ENCODE data around the gene KRT78. TPM values are rescaled to one million over a fixed set of nuclear protein-coding genes. Genes with fewer than 3 reads are reported as not detected.

The KRT78 gene
- total RNA-seq, 1 donor from 2014 or later = not detected

DNA sequence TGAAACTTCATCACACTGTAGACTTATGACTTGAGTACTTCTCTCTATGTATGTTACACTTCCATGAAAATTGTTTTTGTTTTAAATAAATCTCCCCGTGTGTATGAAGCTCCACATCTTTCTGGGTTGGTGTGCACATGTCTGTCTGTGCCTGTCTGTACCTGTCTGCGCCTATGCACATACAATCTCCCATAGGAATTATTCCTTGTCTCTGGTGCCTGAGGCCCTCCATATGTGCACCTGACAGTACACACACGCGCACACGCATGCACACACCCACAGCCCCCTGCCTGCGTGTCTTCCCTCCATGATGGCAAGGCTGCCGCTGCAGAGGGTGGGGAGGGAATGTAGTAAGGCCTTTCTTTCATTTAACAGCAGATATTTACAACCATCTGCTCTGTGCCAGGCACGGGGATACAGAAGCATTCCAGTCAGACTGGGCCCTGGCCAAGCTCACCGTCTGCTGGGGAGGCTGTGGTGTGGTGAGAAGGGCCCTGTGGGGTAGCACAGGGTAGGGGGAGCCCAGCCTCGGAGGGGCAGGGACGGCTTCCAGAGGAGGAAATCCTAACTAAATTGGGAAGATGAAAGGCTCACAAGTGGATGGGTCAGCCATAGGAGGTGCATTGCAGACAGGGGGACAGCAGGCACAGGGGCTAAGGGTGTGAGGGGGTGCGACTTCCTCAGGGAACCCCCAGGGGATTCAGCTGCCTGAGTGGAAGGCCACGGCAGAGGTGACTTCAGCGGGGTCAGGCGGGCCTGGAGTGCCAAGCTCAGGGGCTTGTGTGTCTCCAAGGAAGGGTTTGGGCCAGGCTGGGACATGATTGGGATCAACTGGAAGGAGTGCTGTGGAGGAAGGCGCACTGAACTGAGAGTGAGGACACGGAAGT lies 30.0 kb upstream of the KRT78 start:
- H3K36me3 ChIP-seq (ENCODE audit: control insufficient read depth, insufficient read depth, low read length) = no peaks in the 10 kb centered on the region
- H3K4me3 ChIP-seq (ENCODE audit: low read depth, low read length) = no peak overlapping the region
- TF ChIP-seq, protein P1, sequence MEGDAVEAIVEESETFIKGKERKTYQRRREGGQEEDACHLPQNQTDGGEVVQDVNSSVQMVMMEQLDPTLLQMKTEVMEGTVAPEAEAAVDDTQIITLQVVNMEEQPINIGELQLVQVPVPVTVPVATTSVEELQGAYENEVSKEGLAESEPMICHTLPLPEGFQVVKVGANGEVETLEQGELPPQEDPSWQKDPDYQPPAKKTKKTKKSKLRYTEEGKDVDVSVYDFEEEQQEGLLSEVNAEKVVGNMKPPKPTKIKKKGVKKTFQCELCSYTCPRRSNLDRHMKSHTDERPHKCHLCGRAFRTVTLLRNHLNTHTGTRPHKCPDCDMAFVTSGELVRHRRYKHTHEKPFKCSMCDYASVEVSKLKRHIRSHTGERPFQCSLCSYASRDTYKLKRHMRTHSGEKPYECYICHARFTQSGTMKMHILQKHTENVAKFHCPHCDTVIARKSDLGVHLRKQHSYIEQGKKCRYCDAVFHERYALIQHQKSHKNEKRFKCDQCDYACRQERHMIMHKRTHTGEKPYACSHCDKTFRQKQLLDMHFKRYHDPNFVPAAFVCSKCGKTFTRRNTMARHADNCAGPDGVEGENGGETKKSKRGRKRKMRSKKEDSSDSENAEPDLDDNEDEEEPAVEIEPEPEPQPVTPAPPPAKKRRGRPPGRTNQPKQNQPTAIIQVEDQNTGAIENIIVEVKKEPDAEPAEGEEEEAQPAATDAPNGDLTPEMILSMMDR (IDR thresholded peaks at IDR 0.05; ENCODE audit: insufficient read depth, low read length, poor library complexity, severe bottlenecking) = no peak
- no peaks in the 10 kb centered on the region for H3K27me3 ChIP-seq (ENCODE audit: control insufficient read depth, insufficient read depth, low read length)
- DNase-seq (ENCODE audit: low read depth) = no peak

DNA sequence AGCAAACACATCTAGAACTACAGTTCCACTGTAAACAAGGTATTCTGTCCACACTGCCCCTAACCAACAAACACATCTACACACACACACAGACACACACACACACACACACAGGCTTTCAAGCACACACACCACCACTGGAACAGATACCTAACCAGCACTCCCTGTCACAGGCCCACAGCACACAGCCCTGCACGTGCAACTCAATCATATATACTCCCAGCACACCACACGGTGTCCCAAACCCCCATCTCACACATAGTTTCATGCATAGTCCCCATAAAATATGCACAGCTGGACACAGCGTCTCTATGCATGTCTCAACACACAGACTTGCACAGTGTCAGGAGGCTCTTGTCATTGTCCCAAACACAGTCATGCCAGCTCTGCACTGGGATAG lies 28.4 kb upstream of the KRT78 start:
- TF ChIP-seq, protein P1 (IDR thresholded peaks at IDR 0.05; ENCODE audit: insufficient read depth, low read length, poor library complexity, severe bottlenecking) = no peak
- Histone ChIP-seq H3K36me3 (ENCODE audit: control insufficient read depth, insufficient read depth, low read length) (no peaks in the 10 kb centered on the region), H3K27me3 (ENCODE audit: control insufficient read depth, insufficient read depth, low read length) (no peaks in the 10 kb centered on the region), H3K4me3 (ENCODE audit: low read depth, low read length) (no peak overlapping the region)
- no peak for DNase-seq (ENCODE audit: low read depth)

- TF ChIP-seq, protein P1 (IDR thresholded peaks at IDR 0.05; ENCODE audit: insufficient read depth, low read length, poor library complexity, severe bottlenecking) = no peak
- H3K4me3 ChIP-seq (ENCODE audit: low read depth, low read length) = no peak overlapping the region
- DNase-seq (ENCODE audit: low read depth) = no peak
These were observed 27.6 kb upstream of the KRT78 start for GRCh38 chr12:52876372-52876771.

DNA sequence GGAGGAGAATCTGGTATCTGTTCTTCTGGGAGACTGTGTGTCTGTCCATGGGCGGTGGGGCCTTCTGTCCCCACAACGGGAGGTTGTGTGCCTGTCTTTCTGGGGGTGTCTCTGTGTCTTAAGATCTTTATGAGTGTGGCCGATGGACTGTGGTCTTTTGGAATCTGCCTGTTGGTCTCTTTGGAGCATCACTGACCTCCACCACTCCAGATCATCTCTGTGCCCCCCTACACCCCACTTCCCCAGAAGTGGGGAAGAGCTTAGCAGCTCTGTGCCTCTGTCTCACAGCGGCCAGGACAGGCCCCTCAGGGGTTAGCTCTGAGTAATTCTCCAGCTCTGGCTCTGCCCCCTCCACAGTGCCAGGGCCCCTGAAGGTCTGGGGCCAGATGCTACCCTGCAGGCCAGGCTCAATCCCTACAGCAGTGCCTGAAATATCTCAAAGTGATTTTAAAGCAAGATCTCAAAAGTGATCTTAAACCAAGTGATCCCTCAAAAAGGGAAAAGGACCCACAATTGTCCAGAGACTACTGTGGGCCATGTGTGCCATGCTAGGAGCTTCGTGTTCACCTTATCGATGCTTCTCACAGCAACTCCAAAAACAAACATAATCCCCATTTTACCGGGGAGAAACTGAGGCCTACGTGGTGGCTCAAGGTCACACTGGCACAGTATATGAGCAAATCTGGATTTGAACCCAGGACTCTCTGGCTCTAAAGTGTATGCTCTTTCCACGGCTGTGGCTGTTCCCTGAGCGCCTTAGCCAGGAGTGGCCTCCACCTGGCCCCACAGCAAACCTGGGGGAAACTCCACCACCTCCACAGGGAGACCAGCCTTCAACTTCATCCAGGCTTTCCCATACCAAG lies 26.0 kb upstream of the KRT78 start:
- DNase-seq (ENCODE audit: low read depth) = no peak
- TF ChIP-seq, protein P1 (IDR thresholded peaks at IDR 0.05; ENCODE audit: insufficient read depth, low read length, poor library complexity, severe bottlenecking) = no peak
- Histone ChIP-seq H3K4me3 (ENCODE audit: low read depth, low read length) (no peak overlapping the region), H3K36me3 (ENCODE audit: control insufficient read depth, insufficient read depth, low read length) (no peaks in the 10 kb centered on the region), H3K27me3 (ENCODE audit: control insufficient read depth, insufficient read depth, low read length) (no peaks in the 10 kb centered on the region)

More at GRCh38 chr12:52876372-52876771, 27.6 kb upstream of the KRT78 start:
- Histone ChIP-seq H3K27me3 (ENCODE audit: control insufficient read depth, insufficient read depth, low read length) (no peaks in the 10 kb centered on the region), H3K36me3 (ENCODE audit: control insufficient read depth, insufficient read depth, low read length) (no peaks in the 10 kb centered on the region)

DNA sequence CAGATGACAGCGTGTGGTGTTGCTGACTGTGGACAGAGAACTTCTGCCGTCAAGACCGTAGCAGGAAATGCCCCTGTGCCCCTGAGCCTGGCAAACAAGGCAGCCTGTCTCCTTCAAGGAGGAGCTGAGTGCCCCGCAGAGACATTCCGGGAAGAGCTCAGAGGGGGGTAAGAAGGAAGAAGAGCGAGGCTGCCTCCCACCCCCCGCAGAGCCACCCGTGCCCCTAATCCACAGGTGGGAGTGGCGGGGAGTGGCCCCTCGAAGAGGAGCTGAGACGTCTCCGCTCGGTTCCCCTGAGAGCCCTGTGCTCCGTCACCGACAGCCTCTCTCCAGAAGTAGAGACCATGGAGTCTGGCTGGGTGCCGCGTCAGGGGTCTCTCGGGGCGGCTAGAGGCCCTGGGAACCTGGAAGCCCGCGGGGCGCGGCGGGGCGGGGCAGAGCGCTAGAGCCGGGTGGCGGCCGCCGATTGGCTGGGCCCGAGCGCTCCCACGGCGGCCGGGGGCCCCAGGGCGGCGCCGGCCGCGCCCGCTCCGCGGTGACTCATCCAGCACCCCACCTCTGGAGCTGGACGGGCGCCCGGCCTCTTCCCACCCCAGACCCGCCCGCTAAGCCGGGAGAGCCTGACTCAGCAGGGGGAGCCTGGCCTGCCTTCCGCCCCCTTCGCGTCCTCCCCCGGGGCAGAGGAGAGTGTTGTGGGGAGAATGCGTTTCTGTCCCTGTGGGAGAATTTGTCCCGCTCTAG lies 25.2 kb upstream of the KRT78 start:
- DNase-seq (ENCODE audit: low read depth) = peak; percentile 61
- no peaks in the 10 kb centered on the region for H3K27me3 ChIP-seq (ENCODE audit: control insufficient read depth, insufficient read depth, low read length)
- H3K36me3 ChIP-seq (ENCODE audit: control insufficient read depth, insufficient read depth, low read length) = no peaks in the 10 kb centered on the region
- H3K4me3 ChIP-seq (ENCODE audit: low read depth, low read length) = peak overlapping the region; percentile 29
- TF ChIP-seq, protein P1 (IDR thresholded peaks at IDR 0.05; ENCODE audit: insufficient read depth, low read length, poor library complexity, severe bottlenecking) = no peak

Data from kidney epithelial cell (primary cell).